CD4-positive, alpha-beta T cell treated with Interleukin-2 at 100 ng/mL for 4 hours (primary cell): ENCODE measurements around the gene CASP9.
"Not testable (repeated sequence)": the region's sequence is repeated elsewhere in the genome, so short reads cannot be mapped to it uniquely, and the experiment has no call there.

Source experiments
- DNase-seq: peaks from one replicate; pipeline ENCODE4 v3.0.0-alpha.2; 2020; ENCODE audit warnings: low spot score

The CASP9 gene

DNA sequence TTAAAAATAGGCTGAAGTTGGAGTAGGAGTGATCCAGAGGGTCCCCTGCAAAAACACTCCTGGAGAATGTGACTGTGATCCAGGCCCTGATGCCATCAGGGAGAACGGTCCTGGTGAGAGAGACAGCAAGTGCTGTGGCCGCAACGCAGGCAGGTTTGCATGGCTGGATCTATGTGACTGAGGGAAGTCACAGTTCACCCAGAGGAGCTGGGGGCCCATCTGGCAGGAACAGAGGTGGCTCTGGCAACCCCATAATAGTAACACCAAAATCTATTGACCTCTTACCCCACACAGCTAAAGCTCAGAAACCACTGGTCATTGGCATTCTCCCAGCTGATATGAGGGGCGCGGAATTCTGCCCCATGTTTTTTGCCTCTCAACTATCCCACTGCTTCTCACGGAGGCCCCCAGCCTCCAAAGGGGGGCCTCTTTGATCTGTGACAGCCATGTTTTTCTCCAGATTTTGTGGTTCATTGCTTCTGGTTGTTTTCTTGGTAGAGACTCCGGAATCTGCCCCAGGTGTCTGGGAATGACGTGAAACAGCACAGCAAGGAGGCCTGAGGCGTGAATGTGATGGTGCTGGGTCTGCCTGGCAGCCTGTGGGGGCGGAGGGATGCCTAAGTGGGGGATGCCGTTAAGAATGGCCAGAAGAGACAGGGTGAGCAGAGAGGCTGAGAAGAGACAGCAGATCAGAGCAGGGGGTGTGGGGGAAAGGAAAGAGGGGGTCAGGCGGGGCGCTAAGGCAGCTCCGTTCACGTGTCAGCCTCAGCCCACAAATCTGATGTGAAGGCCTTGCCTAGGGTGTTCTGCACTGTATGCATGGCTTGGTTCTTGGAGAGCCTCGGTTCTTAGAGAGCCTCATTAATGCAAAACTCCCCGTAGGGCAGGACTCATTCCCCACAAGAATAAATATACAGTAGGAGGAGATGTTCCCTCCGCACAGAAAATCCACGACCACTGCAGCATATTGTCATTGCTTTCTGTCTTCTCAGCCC lies 23.5 kb downstream of the CASP9 start:
- DNase-seq: no peak

DNA sequence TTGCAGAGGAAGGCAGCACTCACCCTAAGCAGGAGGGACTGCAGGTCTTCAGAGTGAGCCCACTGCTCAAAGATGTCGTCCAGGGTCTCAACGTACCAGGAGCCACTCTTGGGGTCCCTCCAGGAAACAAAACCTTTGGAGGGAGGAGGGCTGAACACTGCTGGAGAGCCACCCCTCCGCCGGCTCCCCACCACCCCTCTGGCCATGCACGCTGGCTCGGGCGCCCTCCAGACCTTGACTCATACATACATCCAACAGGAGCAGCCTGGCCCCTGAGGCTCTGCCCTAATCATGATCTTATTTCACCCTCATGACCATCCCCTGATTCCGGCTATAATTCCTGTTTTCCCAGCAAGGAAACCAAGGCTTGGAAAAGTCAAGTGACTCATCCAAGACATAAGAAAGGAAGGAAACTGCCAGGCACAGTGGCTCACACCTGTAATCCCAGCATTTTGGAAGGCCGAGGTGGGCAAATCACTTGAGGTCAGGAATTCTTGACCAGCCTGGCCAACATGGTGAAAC lies 30.1 kb downstream of the CASP9 start:
- no peak for DNase-seq

DNA sequence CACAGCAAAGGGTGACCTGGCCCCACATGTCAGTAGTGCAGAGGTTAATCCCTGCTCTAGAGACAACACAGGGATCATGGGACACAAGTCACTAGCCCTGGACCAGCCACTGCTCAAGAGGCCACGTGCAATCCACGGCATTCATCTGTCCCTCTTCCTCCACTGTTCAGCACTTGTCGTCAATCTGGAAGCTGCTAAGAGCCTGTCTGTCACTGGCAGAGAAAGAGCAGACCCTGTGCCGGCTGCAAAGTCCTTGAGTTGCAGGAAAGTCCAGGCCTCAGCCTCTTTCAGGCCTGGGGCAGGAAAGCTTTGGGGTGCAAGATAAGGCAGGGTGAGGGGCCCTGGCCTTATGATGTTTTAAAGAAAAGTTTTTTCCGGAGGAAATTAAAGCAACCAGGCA lies 31.4 kb downstream of the CASP9 start:
- no peak for DNase-seq

DNA sequence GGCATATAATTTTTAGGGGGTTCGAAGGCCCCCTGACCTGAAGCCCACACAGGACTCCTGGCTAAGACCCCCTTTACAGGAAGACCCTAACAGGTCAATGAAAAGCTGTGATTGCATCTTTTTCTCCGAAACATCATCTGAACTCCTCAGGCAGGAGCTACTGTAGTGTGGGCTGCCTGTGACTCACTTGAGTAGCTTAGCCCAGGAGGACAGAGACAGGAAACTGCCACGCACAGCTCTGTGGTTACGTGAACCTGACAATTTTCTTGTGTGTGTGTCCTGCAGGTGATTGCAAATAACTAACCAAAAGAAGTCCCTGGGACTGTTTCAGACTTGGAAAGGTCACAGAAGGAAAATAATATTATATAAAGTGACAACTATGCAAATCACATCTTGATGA lies 33.0 kb downstream of the CASP9 start:
- peak; percentile 1 for DNase-seq

DNA sequence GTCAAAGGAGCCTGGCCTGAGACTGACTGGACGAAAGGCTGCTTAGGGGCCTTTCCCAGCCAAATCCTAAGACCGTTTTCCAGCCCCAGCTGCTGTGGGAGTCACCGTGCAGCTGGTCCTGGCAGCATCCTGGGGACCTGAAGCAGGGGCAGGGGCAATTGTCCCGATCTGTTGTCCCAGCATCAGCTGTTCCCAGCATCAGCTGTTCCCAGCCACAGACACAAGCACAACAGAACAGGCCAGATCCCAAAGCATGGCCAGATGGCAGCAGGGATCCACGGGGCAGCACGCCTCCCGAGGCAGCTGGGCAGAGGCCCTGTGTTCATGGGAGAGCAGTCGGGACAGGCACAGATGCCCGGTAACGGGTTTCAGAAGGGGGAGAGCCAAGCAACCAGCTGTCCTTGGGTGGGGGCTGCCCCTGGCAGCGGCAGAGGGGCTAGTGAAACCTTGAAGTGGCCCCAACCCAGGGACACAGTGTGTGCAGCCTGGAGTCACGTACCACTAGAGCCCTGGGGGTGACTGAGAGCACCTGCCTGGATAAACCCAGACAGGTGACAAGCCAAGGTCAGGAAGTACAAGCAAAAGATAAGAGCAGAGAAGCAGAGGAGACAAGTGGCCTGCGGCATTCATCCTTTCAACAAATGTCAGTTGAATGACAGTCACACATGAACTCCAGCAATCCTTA lies 34.8 kb downstream of the CASP9 start:
- no peak for DNase-seq

DNA sequence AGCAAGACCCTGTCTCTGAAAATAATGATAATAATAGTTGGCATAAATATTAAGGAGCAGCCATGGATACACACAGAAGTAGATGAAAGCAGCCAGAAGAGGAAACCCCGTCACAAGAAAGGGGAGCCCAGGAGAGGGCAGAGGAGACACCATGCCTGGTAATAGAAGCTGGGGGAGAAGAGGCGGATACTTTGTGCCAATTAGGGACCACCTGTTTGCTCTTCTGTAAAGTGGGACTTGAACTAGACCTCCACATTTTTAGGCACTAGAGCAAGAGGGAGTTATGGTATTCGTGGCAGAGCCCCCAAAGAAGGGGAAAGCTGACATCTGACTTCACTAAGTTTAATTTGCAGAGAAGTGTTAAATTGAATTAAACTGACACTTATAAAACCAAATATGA lies 35.6 kb downstream of the CASP9 start:
- no peak for DNase-seq

DNA sequence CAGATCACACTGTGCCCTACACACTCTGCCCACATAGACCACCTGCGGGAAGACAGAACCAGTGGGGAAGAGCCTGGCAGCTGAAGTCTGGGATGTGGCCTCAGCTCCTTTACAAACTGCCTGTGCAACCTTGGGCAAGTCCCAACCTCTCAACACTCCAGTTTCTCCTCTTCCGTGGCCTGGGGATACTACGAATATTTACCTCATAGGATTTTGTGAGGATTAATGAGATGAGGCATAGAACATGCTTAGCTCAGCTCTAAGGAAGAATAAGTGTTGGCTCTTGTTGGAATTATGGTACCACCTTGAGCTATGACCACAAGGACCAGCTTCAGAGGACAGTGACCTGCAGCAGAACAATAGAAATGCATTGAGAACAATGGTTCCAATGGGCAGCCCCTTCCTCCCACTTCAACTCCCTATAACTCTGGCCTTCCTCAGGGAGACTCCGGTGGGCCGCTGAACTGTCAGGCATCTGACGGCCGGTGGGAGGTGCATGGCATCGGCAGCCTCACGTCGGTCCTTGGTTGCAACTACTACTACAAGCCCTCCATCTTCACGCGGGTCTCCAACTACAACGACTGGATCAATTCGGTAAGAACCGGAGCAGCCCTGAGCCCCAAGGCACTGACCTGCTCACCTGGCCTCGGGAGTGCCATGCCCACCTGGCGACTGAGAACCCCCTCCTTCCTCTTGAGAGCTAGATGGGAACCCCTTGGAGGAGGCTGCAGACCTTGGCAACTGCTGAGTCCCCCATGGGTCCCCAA lies 37.0 kb downstream of the CASP9 start:
- DNase-seq: not testable (repeated sequence)

DNA sequence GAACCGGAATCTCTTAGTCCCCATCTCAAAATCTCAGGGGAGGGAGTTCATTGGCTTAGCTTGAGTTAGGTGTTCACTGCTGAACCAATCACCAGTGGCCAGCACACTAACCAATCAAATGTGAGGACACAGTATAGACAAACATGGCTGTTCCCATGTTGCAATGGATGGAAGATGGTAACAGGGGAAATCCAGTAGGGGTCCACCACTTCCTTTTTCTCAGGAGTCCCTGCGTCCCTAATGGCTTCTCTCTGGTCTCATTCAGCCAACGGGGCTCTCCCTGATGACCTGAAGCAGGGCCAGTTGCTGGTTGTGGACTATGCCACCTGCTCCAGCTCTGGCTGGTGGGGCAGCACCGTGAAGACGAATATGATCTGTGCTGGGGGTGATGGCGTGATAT lies 38.4 kb downstream of the CASP9 start:
- DNase-seq: no peak

DNA sequence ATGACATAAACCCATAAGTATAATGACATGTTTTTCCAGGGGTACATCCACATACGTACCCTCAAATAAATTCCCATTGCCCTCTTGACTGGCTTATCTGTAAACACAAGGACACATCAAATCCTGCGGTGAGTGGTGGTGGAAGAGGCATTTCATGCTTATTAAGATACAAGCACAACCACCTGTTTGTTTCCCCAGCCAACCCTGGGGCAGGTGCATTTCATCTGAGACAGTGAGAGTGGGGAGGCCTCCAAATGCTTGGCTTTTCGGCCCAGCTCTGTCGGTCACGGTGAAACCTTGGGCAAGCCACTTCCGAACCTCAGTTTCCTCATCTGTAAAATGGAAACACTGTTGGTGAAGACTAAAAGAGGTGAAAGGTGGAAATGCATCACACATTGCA lies 39.6 kb downstream of the CASP9 start:
- not testable (repeated sequence) for DNase-seq

DNA sequence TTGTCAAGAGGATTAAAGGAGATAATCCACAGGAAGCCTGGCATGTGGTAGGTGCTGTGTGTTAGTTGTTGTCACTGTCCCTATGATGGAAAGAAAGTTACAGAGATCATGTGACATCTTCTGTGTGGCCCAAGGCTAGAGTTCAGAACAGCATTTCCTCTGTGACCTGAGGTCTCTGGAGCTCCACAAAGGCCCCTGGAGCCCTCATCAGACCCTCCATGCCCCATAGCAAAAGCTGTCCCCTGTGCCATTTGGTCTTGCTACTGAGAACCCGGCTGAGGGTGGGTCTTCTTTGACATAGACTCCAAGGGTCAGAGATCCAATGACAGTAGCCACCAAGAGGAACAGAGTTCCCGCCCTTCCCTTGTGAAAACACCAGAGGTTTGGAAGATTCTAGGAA lies 40.0 kb downstream of the CASP9 start:
- no peak for DNase-seq

DNA sequence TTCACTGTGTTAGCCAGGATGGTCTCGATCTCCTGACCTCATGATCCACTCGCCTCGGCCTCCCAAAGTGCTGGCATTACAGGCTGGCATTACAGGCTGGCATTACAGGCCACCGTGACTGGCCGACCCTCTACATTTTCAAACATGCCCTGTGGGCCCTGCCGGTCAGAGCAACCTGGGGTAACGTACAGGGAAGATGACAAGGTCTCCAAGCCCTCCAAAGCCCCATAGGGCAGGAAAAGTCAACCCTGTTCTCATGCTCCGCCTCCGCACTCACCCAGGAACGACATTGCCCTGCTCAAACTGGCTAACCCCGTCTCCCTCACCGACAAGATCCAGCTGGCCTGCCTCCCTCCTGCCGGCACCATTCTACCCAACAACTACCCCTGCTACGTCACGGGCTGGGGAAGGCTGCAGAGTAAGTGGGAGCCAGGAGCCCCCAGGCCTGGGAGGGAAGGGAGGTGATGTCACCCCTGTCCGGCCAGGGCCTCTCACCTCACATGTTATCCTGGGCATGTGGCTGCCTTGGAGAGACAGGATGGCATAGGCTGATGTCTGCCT lies 41.0 kb downstream of the CASP9 start:
- DNase-seq: not testable (repeated sequence)

DNA sequence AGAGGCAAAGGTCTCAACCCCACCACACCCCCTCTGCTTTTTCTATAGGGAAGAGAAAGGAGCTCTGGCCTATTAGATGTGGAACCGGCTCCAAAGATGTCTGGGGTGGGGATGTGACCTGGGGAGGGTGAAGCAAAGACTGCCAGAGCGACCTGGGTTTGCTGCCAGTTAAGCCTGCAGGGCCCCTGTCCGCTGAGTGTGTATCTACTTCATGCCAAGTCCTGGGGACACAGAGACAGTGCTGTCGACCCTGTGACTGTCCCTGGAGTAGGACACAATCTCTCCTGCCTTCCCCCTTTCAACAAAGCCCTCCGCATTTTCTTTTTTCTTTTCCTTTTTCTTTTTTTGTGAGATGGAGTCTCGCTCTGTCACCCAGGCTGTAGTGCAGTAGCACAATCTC lies 41.6 kb downstream of the CASP9 start:
- not testable (repeated sequence) for DNase-seq

DNA sequence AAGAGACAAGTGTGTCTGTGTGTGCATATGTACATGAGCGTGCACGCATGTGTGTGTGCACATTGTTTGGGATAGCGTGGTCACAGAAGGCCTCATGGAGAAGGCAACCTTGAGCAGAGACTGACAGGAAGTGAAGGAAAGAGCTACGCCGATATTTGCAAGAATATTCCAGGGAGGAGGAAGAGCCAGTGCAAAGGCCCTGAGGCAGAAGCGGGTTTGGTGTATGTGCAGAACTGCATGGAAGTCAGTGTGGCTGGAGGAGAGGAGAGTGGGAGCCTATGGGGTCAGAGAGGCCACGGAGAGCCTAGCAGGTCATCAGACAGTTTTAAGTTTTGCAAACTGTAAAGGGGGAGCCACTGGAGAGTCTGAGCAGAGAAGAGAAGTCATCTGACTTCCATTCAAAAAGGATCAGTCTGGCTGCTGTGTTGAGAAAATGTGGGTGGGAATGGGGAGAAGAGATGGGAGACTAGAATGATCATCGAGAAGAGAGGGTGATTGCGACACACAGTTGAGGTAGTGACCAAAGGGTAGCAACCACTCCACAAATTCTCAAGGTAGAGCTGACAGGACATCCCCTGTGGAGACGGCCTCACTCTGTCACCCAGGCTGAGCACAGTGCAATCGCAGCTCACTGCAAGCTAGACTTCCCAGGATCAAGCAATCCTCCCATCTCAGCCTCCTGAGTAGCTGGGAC lies 44.2 kb downstream of the CASP9 start:
- DNase-seq: no peak

DNA sequence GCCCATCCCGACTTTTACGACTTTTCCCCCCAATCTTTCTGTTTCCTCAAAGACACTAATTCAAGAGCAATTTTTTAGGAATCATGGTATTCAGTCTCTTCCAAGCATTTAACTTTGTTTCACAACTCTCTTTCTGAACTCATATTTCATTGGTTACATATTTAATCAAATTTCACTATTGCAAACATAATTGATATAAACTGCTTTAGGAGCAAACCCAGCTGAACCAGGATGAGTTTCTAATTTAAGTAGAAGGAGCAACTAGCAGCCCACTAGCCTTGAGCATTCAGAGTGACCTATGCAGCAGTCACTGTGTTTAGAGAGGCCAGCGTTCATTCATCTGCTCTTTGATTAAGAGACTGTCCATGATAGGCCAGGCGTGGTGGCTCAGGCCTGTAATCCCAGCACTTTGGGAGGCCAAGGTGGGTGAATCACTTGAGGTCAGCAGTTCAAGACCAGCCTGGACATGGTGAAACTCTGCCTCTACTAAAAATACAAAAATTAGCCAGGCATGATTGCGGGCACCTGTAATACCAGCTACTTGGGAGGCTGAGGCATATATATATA lies 46.3 kb downstream of the CASP9 start:
- no peak for DNase-seq

DNA sequence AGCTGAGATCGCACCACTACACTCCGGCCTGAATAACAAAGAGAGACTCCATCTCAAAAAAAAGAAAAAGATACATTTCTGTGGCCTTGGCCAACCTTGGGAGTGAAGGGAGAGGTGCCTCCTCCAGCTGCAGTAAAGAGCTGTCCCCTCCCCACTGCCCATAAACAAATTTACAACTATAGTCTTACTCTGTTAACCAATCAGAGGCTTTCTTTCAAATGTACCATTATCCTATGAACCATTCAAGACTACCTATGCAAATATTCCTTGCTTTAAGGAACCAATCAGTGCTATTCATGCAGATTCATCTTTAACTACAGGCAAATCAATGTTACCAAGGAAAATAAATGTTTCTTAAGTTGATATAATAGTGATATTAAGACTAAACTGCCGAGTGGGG lies 47.1 kb downstream of the CASP9 start:
- DNase-seq: no peak

DNA sequence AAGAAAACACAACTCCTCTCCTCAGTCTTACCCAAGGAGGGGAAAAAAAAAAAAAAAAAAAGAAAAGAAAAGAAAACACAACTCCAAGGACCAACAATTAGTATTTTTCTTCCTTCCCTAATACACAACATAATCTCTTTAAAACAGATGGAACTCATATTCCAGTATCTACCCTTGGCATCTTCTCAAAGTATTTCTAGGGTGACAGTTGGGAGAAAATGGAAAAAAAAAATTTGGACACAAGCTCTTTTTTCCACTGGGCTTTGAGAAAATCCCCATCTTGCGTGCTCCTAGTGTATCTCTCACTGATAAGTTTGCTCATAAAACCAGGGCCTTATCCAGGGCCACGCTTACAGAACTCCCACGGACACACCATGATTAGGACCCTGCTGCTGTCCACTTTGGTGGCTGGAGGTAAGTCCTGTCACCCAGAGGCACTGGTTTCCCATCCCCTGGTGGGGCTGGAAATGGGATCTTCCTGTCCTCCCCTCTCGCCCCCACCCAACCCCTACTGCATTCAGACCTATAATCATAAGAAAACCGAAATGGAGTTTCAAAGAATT lies 48.2 kb downstream of the CASP9 start, which contains the start of gene CELA2B:
Gene CELA2B, plus strand, starts transcription at position 353 of the 563 bp plus-strand sequence. Its CDS starts 22 bp downstream, at position 375.
- no peak for DNase-seq

DNA sequence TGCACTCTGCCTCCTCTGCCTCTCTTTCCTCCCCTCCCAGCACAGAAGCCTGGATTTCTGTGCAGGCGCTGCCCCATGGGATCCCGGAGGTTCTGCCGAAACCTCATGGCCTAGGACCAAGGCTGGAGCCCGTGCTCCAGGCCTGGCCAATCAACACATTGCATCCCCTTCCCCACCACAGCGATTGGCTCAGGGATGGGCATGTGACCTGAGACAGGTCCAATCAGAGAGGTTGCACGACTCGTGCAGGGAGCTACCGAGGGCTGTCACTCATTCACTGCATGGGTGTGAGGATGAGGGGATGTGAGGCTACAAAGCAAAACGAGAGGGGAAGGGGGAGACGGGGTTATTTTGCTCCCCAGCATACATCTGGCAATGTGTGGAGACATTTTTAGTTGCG lies 51.4 kb downstream of the CASP9 start:
- DNase-seq: no peak

DNA sequence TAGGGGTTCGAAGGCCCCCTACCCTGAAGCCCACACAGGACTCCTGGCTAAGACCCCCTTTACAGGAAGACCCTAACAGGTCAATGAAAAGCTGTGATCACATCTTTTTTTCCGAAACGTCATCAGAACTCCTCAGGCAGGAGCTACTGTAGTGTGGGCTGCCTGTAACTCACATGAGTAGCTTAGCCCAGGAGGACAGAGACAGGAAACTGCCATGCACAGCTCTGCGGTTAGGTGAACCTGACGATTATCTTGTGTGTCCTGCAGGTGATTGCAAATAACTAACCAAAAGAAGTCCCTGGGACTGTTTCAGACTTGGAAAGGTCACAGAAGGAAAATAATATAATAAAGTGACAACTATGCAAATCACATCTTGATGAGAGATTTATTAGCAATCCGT lies 52.3 kb downstream of the CASP9 start:
- DNase-seq: not testable (repeated sequence)

DNA sequence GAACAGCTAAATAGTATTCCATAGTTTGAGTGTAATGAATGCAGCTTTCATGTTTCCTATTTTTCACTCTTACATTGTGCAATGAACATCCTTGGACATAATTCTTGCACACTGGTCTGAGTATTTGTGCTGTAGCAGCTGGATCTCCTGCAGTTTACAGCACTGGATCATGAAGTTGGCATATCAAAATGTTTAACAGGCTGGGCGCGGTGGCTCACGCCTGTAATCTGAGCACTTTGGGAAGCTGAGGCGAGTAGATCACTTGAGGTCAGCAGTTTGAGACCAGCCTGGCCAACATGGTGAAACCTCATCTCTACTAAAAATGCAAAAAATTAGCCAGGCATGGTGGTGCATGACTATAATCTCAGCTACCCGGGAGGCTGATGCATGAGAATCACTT lies 52.9 kb downstream of the CASP9 start:
- not testable (repeated sequence) for DNase-seq

DNA sequence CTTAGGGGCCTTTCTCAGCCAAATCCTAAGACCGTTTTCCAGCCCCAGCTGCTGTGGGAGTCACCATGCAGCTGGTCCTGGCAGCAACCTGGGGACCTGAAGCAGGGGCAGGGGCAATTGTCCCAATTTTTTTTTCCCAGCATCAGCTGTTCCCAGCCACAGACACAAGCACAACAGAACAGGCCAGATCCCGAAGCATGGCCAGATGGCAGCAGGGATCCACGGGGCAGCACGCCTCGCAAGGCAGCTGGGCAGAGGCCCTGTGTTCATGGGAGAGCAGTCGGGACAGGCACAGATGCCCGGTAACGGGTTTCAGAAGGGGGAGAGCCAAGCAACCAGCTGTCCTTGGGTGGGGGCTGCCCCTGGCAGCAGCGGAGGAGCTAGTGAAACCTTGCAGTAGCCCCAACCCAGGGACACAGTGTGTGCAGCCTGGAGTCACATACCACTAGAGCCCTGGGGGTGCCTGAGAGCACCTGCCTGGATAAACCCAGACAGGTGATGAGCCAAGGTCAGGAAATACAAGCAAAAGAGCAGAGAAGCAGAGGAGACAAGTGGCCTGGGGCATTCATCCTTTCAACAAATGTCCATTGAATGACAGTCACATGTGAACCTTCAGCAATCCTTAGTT lies 54.1 kb downstream of the CASP9 start:
- DNase-seq: not testable (repeated sequence)
